Neural cell (in vitro differentiated cells): Measurements from ENCODE around the gene BNIP2. TPM values are rescaled to one million over a fixed set of nuclear protein-coding genes. Genes with fewer than 3 reads are reported as not detected.

Experiments used
- H2AFZ ChIP-seq: fragments of 200-600, 300-800 bp; sonication (generic), shearing (Covaris generic); 2 replicates; pipeline ENCODE4 v1.6.0; 2014; ENCODE audit warnings: low read depth, mild to moderate bottlenecking, antibody characterized with exemption, low read length, moderate library complexity
- H3F3A ChIP-seq: fragments of 200-600 bp; shearing (Covaris generic); 2 replicates; pipeline ENCODE4 v1.6.1; 2016; ENCODE audit warnings: mild to moderate bottlenecking, moderate library complexity, mixed read lengths, antibody characterized with exemption, low read length; ENCODE audit not compliant: insufficient read depth, poor library complexity, severe bottlenecking
- H3K27ac ChIP-seq: fragments of 200-600, 300-800 bp; sonication (generic), shearing (Covaris generic); 2 replicates; pipeline ENCODE4 v1.5.1; 2014; ENCODE audit warnings: mild to moderate bottlenecking, low read length, moderate library complexity
- H3K27me3 ChIP-seq: fragments of 300-800, 200-600 bp; sonication (generic), shearing (Covaris generic); 2 replicates; pipeline ENCODE4 v1.6.0; 2014; ENCODE audit warnings: mild to moderate bottlenecking, low read depth, low read length, moderate library complexity; ENCODE audit not compliant: insufficient read depth
- H3K36me3 ChIP-seq: fragments of 300-800, 200-600 bp; sonication (generic), shearing (Covaris generic); 2 replicates; pipeline ENCODE4 v1.5.1; 2014; ENCODE audit warnings: mild to moderate bottlenecking, antibody characterized with exemption, low read length, moderate library complexity; ENCODE audit not compliant: insufficient read depth
- H3K4me2 ChIP-seq: fragments of 300-800, 200-600 bp; sonication (generic), shearing (Covaris generic); 2 replicates; pipeline ENCODE4 v1.6.0; 2014; ENCODE audit warnings: mild to moderate bottlenecking, low read length
- H3K4me3 ChIP-seq: fragments of 300-800, 200-600 bp; sonication (generic), shearing (Covaris generic); 2 replicates; pipeline ENCODE4 v1.5.1; 2014; ENCODE audit warnings: mild to moderate bottlenecking, low read length, moderate library complexity
- H3K79me2 ChIP-seq: fragments of 200-600 bp; shearing (Covaris generic); replicated peaks from 2 replicates; pipeline ENCODE4 v1.6.0; 2014; ENCODE audit warnings: mild to moderate bottlenecking, low read length, moderate library complexity; ENCODE audit not compliant: insufficient read depth
- H3K9ac ChIP-seq: fragments of 300-800, 200-600 bp; sonication (generic), shearing (Covaris generic); 2 replicates; pipeline ENCODE4 v1.6.1; 2016; ENCODE audit warnings: mild to moderate bottlenecking, low read length, mixed read lengths
- H3K9me2 ChIP-seq: fragments of 200-600 bp; shearing (Covaris generic); 2 replicates; pipeline ENCODE4 v1.6.1; 2016; ENCODE audit warnings: mild to moderate bottlenecking, low read length, mixed read lengths; ENCODE audit not compliant: insufficient read depth
- H3K9me3 ChIP-seq: fragments of 200-600, 300-800 bp; sonication (generic), shearing (Covaris generic); 2 replicates; pipeline ENCODE4 v1.6.1; 2016; ENCODE audit warnings: mild to moderate bottlenecking, mixed run types, low read length, moderate library complexity, mixed read lengths
- H4K20me1 ChIP-seq: fragments of 200-600 bp; shearing (Covaris generic); 2 replicates; pipeline ENCODE4 v1.6.1; 2016; ENCODE audit warnings: mild to moderate bottlenecking, mixed run types; ENCODE audit not compliant: insufficient read depth
- EP300 ChIP-seq: fragments of 450-650 bp; conservative IDR thresholded peaks from 2 replicates; pipeline ENCODE4 v1.6.1; 2014; ENCODE audit warnings: antibody characterized with exemption, mild to moderate bottlenecking, moderate library complexity; ENCODE audit not compliant: poor library complexity, severe bottlenecking
- EZH2 ChIP-seq: fragments of 200-600, 300-800 bp; shearing (Covaris generic), sonication (generic); IDR thresholded peaks from 2 replicates; pipeline ENCODE4 v1.6.1; 2014; ENCODE audit warnings: antibody characterized with exemption, low read length, borderline replicate concordance, mild to moderate bottlenecking; ENCODE audit not compliant: insufficient read depth, poor library complexity, severe bottlenecking
- MXI1 ChIP-seq: fragments of 450-650 bp; conservative IDR thresholded peaks from 2 replicates; pipeline ENCODE4 v1.6.1; 2014; ENCODE audit warnings: antibody characterized with exemption, mild to moderate bottlenecking; ENCODE audit not compliant: poor library complexity, severe bottlenecking
- POLR2AphosphoS5 ChIP-seq: IDR thresholded peaks from 2 replicates; pipeline ENCODE4 v1.6.1; 2012
- RAD21 ChIP-seq: fragments of 450-650 bp; conservative IDR thresholded peaks from 2 replicates; pipeline ENCODE4 v1.6.1; 2014; ENCODE audit warnings: antibody characterized with exemption, mild to moderate bottlenecking, moderate library complexity
- REST ChIP-seq: IDR thresholded peaks from 2 replicates; pipeline ENCODE4 v1.6.1; 2012; ENCODE audit warnings: borderline replicate concordance
- SMC3 ChIP-seq: fragments of 450-650 bp; conservative IDR thresholded peaks from 2 replicates; pipeline ENCODE4 v1.6.1; 2014; ENCODE audit warnings: antibody characterized with exemption, mild to moderate bottlenecking, moderate library complexity; ENCODE audit not compliant: poor library complexity
- TAF1 ChIP-seq: IDR thresholded peaks from 2 replicates; pipeline ENCODE4 v1.6.1; 2012; ENCODE audit warnings: low read depth
- polyA plus RNA-seq: library from polyadenylated mRNA; depleted of rRNA; stranded (reverse); fragments of >200 nt; gene quantifications from 2 replicates; pipeline ENCODE4 v1.2.3, GENCODE V29; 2014
- TF ChIP-seq, protein P1 (sequence below): fragments of 450-650 bp; IDR thresholded peaks from 2 replicates; pipeline ENCODE4 v1.5.1; 2014; ENCODE audit warnings: antibody characterized with exemption, mild to moderate bottlenecking, moderate library complexity; ENCODE audit not compliant: poor library complexity, severe bottlenecking

The BNIP2 gene
- polyA plus RNA-seq, 1 donor from 2014 or later: 142 TPM

DNA sequence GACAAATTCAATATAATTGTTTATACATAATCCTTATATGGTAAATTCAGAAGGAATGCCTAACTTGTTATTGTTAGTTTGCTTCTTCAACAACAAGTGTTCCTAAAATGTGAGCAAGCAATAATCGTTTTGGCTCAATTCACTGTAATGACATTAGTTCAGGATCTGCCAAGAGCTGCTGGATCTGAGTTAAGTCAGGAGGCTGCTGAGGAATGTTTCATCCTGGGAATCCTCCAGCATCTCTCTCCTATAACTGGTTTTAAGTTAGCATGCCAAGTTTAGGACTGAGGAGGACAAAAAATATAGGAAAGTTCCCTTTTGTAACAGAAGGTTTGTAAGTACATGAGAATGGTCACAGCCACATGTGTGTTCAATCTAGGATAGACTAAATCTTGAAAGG, 26.9 kb downstream of the BNIP2 start:
- TF ChIP-seq SMC3 (no peak), RAD21 (no peak), EZH2 (no peak), TAF1 (no peak), POLR2AphosphoS5 (no peak), MXI1 (no peak), REST (no peak), EP300 (no peak)
- TF ChIP-seq, protein P1, sequence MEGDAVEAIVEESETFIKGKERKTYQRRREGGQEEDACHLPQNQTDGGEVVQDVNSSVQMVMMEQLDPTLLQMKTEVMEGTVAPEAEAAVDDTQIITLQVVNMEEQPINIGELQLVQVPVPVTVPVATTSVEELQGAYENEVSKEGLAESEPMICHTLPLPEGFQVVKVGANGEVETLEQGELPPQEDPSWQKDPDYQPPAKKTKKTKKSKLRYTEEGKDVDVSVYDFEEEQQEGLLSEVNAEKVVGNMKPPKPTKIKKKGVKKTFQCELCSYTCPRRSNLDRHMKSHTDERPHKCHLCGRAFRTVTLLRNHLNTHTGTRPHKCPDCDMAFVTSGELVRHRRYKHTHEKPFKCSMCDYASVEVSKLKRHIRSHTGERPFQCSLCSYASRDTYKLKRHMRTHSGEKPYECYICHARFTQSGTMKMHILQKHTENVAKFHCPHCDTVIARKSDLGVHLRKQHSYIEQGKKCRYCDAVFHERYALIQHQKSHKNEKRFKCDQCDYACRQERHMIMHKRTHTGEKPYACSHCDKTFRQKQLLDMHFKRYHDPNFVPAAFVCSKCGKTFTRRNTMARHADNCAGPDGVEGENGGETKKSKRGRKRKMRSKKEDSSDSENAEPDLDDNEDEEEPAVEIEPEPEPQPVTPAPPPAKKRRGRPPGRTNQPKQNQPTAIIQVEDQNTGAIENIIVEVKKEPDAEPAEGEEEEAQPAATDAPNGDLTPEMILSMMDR: no peak
- no peak overlapping the region for H3K27ac ChIP-seq
- no peaks in the 10 kb centered on the region for H3K9me3 ChIP-seq
- no peaks in the 10 kb centered on the region for H3K27me3 ChIP-seq
- peaks cover 11% of the 10 kb centered on the region for H3K36me3 ChIP-seq
- no peak overlapping the region for H3K4me2 ChIP-seq
- H3K4me3 ChIP-seq: no peak overlapping the region
- no peaks in the 10 kb centered on the region for H4K20me1 ChIP-seq
- H2AFZ ChIP-seq: no peak overlapping the region
- H3F3A ChIP-seq: no peaks in the 10 kb centered on the region
- no peak overlapping the region for H3K9ac ChIP-seq
- H3K79me2 ChIP-seq: no peaks in the 10 kb centered on the region
- H3K9me2 ChIP-seq: no peaks in the 10 kb centered on the region

GRCh38 chr15:59659366-59659765, 29.8 kb downstream of the BNIP2 start:
- TF ChIP-seq, protein P1: no peak
- TF ChIP-seq EP300 (no peak), POLR2AphosphoS5 (no peak), MXI1 (no peak), RAD21 (no peak), EZH2 (no peak), TAF1 (no peak), SMC3 (no peak), REST (no peak)
- peaks cover 11% of the 10 kb centered on the region for H3K36me3 ChIP-seq
- no peak overlapping the region for H3K27ac ChIP-seq
- H3K4me3 ChIP-seq: no peak overlapping the region
- no peak overlapping the region for H3K4me2 ChIP-seq
- no peak overlapping the region for H2AFZ ChIP-seq
- H4K20me1 ChIP-seq: no peaks in the 10 kb centered on the region
- H3K9ac ChIP-seq: no peak overlapping the region
- H3K79me2 ChIP-seq: peaks cover 27% of the 10 kb centered on the region
- H3F3A ChIP-seq: no peaks in the 10 kb centered on the region
- no peaks in the 10 kb centered on the region for H3K9me2 ChIP-seq
- H3K9me3 ChIP-seq: no peaks in the 10 kb centered on the region
- no peaks in the 10 kb centered on the region for H3K27me3 ChIP-seq
